ENCODE measurements around the gene HSPB3.

DNA sequence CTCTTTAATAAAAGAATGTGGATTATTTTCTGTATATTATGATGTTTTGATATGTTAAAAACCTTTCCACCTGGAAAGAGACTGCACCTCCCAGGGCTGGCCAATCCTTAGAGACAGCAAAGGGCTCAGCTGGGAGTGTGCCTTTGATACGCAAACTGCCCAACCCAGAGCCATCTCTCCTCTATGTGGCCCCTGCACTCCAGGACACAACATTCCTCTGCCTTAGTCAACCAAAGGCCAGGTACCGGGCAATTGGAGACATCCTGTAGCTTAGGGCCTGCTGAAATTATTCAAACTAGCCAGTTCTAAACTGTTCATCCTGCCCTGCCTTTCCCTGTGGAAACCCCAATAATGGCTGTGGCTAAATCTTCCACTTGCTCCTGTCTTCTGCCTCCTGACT is 5.0 kb upstream of the HSPB3 start:
- TF ChIP-seq POLR2AphosphoS5 (IDR thresholded peaks at IDR 0.05), result no peak
- TF ChIP-seq, protein P1, sequence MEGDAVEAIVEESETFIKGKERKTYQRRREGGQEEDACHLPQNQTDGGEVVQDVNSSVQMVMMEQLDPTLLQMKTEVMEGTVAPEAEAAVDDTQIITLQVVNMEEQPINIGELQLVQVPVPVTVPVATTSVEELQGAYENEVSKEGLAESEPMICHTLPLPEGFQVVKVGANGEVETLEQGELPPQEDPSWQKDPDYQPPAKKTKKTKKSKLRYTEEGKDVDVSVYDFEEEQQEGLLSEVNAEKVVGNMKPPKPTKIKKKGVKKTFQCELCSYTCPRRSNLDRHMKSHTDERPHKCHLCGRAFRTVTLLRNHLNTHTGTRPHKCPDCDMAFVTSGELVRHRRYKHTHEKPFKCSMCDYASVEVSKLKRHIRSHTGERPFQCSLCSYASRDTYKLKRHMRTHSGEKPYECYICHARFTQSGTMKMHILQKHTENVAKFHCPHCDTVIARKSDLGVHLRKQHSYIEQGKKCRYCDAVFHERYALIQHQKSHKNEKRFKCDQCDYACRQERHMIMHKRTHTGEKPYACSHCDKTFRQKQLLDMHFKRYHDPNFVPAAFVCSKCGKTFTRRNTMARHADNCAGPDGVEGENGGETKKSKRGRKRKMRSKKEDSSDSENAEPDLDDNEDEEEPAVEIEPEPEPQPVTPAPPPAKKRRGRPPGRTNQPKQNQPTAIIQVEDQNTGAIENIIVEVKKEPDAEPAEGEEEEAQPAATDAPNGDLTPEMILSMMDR (IDR thresholded peaks at IDR 0.05), result no peak
- TF ChIP-seq POLR2A (IDR thresholded peaks at IDR 0.05), result no peak
- TF ChIP-seq EP300 (IDR thresholded peaks at IDR 0.05), result no peak

Measured in sigmoid colon (tissue), 4 donors.